Fibroblast of lung (primary cell): ENCODE results near the gene PRSS36. TPM values are rescaled to one million over a fixed set of nuclear protein-coding genes. Genes with fewer than 3 reads are reported as not detected.

Experiments used
- DNase-seq, 2 donors: peaks; one replicate each; pipeline versions ENCODE4 v3.0.0 to v3.0.0-alpha.2; 2010; ENCODE audit warnings: low read depth in 2 of 2
- H2AFZ ChIP-seq: 2 replicates; pipeline ENCODE4 v1.5.1; 2012; ENCODE audit warnings: low read length, control low read depth, inconsistent platforms
- H3K27ac ChIP-seq: 2 replicates; pipeline ENCODE4 v1.5.1; 2011; ENCODE audit warnings: low read length, control low read depth; ENCODE audit not compliant: insufficient read depth
- H3K27me3 ChIP-seq: 2 replicates; pipeline ENCODE4 v1.5.1; 2011; ENCODE audit warnings: mild to moderate bottlenecking, low read length; ENCODE audit not compliant: control insufficient read depth, insufficient read depth
- H3K36me3 ChIP-seq: 2 replicates; pipeline ENCODE4 v1.5.1; 2011; ENCODE audit warnings: low read length; ENCODE audit not compliant: control insufficient read depth, insufficient read depth
- H3K4me1 ChIP-seq: 2 replicates; pipeline ENCODE4 v1.5.1; 2011; ENCODE audit warnings: low read length; ENCODE audit not compliant: control insufficient read depth, insufficient read depth; ENCODE audit errors: extremely low read depth
- H3K4me2 ChIP-seq: 2 replicates; pipeline ENCODE4 v1.5.1; 2011; ENCODE audit warnings: low read length, control low read depth; ENCODE audit not compliant: insufficient read depth; ENCODE audit errors: extremely low read depth
- H3K4me3 ChIP-seq, 4 experiments: fragments of 200-600 bp in 1 of 4; sonication (generic) in 1 of 4; replicated peaks in 1 of 4; 2 replicates each; pipeline ENCODE4 v1.5.1; 2011 to 2016; ENCODE audit warnings: low read length in 4 of 4, low read depth in 3 of 4, mild to moderate bottlenecking in 3 of 4, control low read depth in 2 of 4, inconsistent platforms in 1 of 4, mixed read lengths in 1 of 4; ENCODE audit not compliant: insufficient read depth in 1 of 4; ENCODE audit errors: control extremely low read depth in 1 of 4
- H3K79me2 ChIP-seq: 2 replicates; pipeline ENCODE4 v1.5.1; 2012; ENCODE audit warnings: mild to moderate bottlenecking, low read length, inconsistent platforms; ENCODE audit not compliant: control insufficient read depth, insufficient read depth
- H3K9ac ChIP-seq: 2 replicates; pipeline ENCODE4 v1.5.1; 2011; ENCODE audit warnings: mild to moderate bottlenecking, low read length, control low read depth; ENCODE audit not compliant: insufficient read depth
- H3K9me3 ChIP-seq: 2 replicates; pipeline ENCODE4 v1.5.1; 2012; ENCODE audit warnings: low read depth, low read length; ENCODE audit not compliant: control insufficient read depth, insufficient read depth
- H4K20me1 ChIP-seq: 2 replicates; pipeline ENCODE4 v1.5.1; 2011; ENCODE audit warnings: low read length; ENCODE audit not compliant: control insufficient read depth, insufficient read depth; ENCODE audit errors: extremely low read depth
- CTCF ChIP-seq, 2 donors: IDR thresholded peaks in 1 of 2; conservative IDR thresholded peaks in 1 of 2; 1 replicate in 1 of 2; 2 replicates in 1 of 2; pipeline ENCODE4 v1.5.1; 2011 to 2012; ENCODE audit warnings: low read length in 2 of 2, control low read depth in 1 of 2, inconsistent platforms in 1 of 2, low read depth in 1 of 2, mild to moderate bottlenecking in 1 of 2
- EZH2 ChIP-seq: IDR thresholded peaks from 2 replicates; pipeline ENCODE4 v1.5.1; 2012; ENCODE audit warnings: low read length, control low read depth, mild to moderate bottlenecking; ENCODE audit errors: missing control alignments
- polyA plus RNA-seq, 2 donors: library from polyadenylated mRNA; depleted of rRNA in 1 of 2; stranded (reverse) in 1 of 2; unstranded in 1 of 2; fragments of >200 nt; gene quantifications; 2 replicates each; pipeline ENCODE4 v1.2.1, GENCODE V29; 2011 to 2012; ENCODE audit warnings: missing spikeins in 1 of 2
- total RNA-seq: library from RNA; depleted of rRNA; stranded (reverse); fragments of >200 nt; gene quantifications from 2 replicates; pipeline ENCODE4 v1.2.1, GENCODE V29; 2014

The PRSS36 gene
- total and polyA plus RNA-seq, 2 donors (not counting 1 experiment from before 2014, with no cell fraction given) = 0.10 to 0.17 TPM

- no peak overlapping the region for H2AFZ ChIP-seq
- DNase-seq = no peak
- no peaks in the 10 kb centered on the region for H3K27me3 ChIP-seq
- peaks cover 43% of the 10 kb centered on the region for H3K36me3 ChIP-seq
- H3K9ac ChIP-seq = no peak overlapping the region
- H3K79me2 ChIP-seq = peaks cover 38% of the 10 kb centered on the region
- H4K20me1 ChIP-seq = no peaks in the 10 kb centered on the region
- H3K4me3 ChIP-seq = no peak overlapping the region
- TF ChIP-seq CTCF (conservative IDR thresholded peaks at IDR 0.05 in 1 of 2, IDR thresholded peaks at IDR 0.05 in 1 of 2; ENCODE audit: low read depth in 1 of 2, low read length in 2 of 2) = no peak
- no peak for TF ChIP-seq EZH2
- H3K4me1 ChIP-seq = no peaks in the 10 kb centered on the region
- no peak overlapping the region for H3K4me2 ChIP-seq
- H3K27ac ChIP-seq = no peak overlapping the region
- no peaks in the 10 kb centered on the region for H3K9me3 ChIP-seq
Observed at GRCh38 chr16:31191697-31192428, 42.0 kb upstream of the PRSS36 start.

GRCh38 chr16:31190818-31191444 lies 41.1 kb upstream of the PRSS36 start:
- Histone ChIP-seq H3K27ac (no peak overlapping the region), H3K36me3 (peaks cover 49% of the 10 kb centered on the region), H3K4me2 (no peak overlapping the region), H3K4me3 (no peak overlapping the region), H3K9me3 (no peaks in the 10 kb centered on the region), H3K27me3 (no peaks in the 10 kb centered on the region), H3K9ac (no peak overlapping the region), H2AFZ (no peak overlapping the region), H3K4me1 (peaks cover 1% of the 10 kb centered on the region), H3K79me2 (peaks cover 48% of the 10 kb centered on the region), H4K20me1 (no peaks in the 10 kb centered on the region)
- no peak for TF ChIP-seq CTCF (conservative IDR thresholded peaks at IDR 0.05 in 1 of 2, IDR thresholded peaks at IDR 0.05 in 1 of 2; ENCODE audit: low read depth in 1 of 2, low read length in 2 of 2)
- TF ChIP-seq EZH2 = no peak
- DNase-seq = no peak

DNA sequence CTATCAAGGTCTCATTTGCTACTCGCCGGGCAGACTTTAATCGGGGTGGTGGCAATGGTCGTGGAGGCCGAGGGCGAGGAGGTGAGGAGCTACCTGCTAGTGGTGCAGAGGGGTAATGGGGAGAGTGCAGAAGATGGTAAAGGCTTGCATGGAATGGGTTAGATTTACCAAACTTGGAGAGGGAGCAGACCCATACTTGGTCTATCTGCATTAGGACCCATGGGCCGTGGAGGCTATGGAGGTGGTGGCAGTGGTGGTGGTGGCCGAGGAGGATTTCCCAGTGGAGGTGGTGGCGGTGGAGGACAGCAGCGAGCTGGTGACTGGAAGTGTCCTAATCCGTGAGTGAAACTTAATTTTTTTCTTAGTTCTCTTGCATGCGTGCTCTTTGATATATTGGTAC lies 40.2 kb upstream of the PRSS36 start:
- TF ChIP-seq CTCF (conservative IDR thresholded peaks at IDR 0.05 in 1 of 2, IDR thresholded peaks at IDR 0.05 in 1 of 2; ENCODE audit: low read depth in 1 of 2, low read length in 2 of 2) (no peak), EZH2 (no peak)
- DNase-seq = no peak
- H4K20me1 ChIP-seq = no peaks in the 10 kb centered on the region
- H3K4me2 ChIP-seq = no peak overlapping the region
- no peaks in the 10 kb centered on the region for H3K9me3 ChIP-seq
- no peaks in the 10 kb centered on the region for H3K27me3 ChIP-seq
- H3K36me3 ChIP-seq = peaks cover 56% of the 10 kb centered on the region
- H3K4me1 ChIP-seq = peaks cover 3% of the 10 kb centered on the region
- H3K27ac ChIP-seq = no peak overlapping the region
- peaks cover 56% of the 10 kb centered on the region for H3K79me2 ChIP-seq
- no peak overlapping the region for H3K9ac ChIP-seq
- H3K4me3 ChIP-seq = no peak overlapping the region
- H2AFZ ChIP-seq = no peak overlapping the region
